ENCODE results near the gene SPRYD3.
A peak's percentile ranks its signal among the peaks of the same experiment; 100 is the strongest.

The SPRYD3 gene

GRCh38 chr12:53054112-53054878 lies 24.9 kb downstream of the SPRYD3 start (continued):
- no peak for TF ChIP-seq CTCF (tag by site-specific recombination; IDR thresholded peaks at IDR 0.05)
- TF ChIP-seq ZNF423 (tag by site-specific recombination; IDR thresholded peaks at IDR 0.05), result no peak
- peak; percentile 62 for TF ChIP-seq ZFHX2 (tag by site-specific recombination; conservative IDR thresholded peaks at IDR 0.05)
- TF ChIP-seq ZFP3 (tag by site-specific recombination; IDR thresholded peaks at IDR 0.05; ENCODE audit: low read depth), result no peak
- peak; percentile 87 for TF ChIP-seq ZNF121 (tag by site-specific recombination; IDR thresholded peaks at IDR 0.05)
- no peak for TF ChIP-seq ZNF555 (tag by site-specific recombination; conservative IDR thresholded peaks at IDR 0.05)
- no peak for TF ChIP-seq ZSCAN18 (tag by site-specific recombination; IDR thresholded peaks at IDR 0.05)
- TF ChIP-seq KLF17 (tag by site-specific recombination; IDR thresholded peaks at IDR 0.05), result no peak; the same call in 1 of the 2 replicates
- TF ChIP-seq ZNF449 (tag by site-specific recombination; IDR thresholded peaks at IDR 0.05), result 0 out of 2 replicates have a peak, but pooled peaks have one; percentile 48
- TF ChIP-seq GLI4 (tag by site-specific recombination; IDR thresholded peaks at IDR 0.05), result no peak
- TF ChIP-seq ZNF600 (tag by site-specific recombination; IDR thresholded peaks at IDR 0.05), result peak; percentile 31; the same call in 1 of the 2 replicates
- TF ChIP-seq HOXD13 (CRISPR knock-in tag; IDR thresholded peaks at IDR 0.05; ENCODE audit: borderline replicate concordance), result no peak
- no peak for TF ChIP-seq ZSCAN4 (tag by site-specific recombination; IDR thresholded peaks at IDR 0.05)
- TF ChIP-seq IKZF3 (tag by site-specific recombination; IDR thresholded peaks at IDR 0.05), result no peak
- no peak; the same call in 1 of the 2 replicates for TF ChIP-seq ZNF362 (tag by site-specific recombination; IDR thresholded peaks at IDR 0.05)
- no peak for TF ChIP-seq ZBTB20 (tag by site-specific recombination; IDR thresholded peaks at IDR 0.05)
- TF ChIP-seq ZIC2 (tag by site-specific recombination; IDR thresholded peaks at IDR 0.05), result no peak
- TF ChIP-seq GLIS2 (tag by site-specific recombination; IDR thresholded peaks at IDR 0.05), result no peak; the same call in 1 of the 2 replicates
- TF ChIP-seq ZNF248 (tag by site-specific recombination; IDR thresholded peaks at IDR 0.05), result no peak
- TF ChIP-seq ZBTB44 (tag by site-specific recombination; IDR thresholded peaks at IDR 0.05), result no peak
- no peak for TF ChIP-seq ZNF280C (tag by site-specific recombination; IDR thresholded peaks at IDR 0.05)
- no peak for TF ChIP-seq ZNF624 (tag by site-specific recombination; IDR thresholded peaks at IDR 0.05)
- TF ChIP-seq SP2 (tag by site-specific recombination; IDR thresholded peaks at IDR 0.05), result peak; percentile 95
- no peak for TF ChIP-seq ZNF184 (tag by site-specific recombination; IDR thresholded peaks at IDR 0.05)
- no peak for TF ChIP-seq SCRT1 (tag by site-specific recombination; IDR thresholded peaks at IDR 0.05; ENCODE audit: borderline replicate concordance)
- TF ChIP-seq ZNF670 (tag by site-specific recombination; IDR thresholded peaks at IDR 0.05; ENCODE audit: low read depth), result no peak
- TF ChIP-seq YY2 (tag by site-specific recombination; IDR thresholded peaks at IDR 0.05), result no peak
- no peak for TF ChIP-seq ZNF114 (tag by site-specific recombination; IDR thresholded peaks at IDR 0.05)
